SH-SY5Y (cell line): ENCODE data around the gene TUB.

Experiments used
- GATA2 ChIP-seq: IDR thresholded peaks from 2 replicates; pipeline ENCODE4 v1.6.1; 2011; ENCODE audit warnings: mild to moderate bottlenecking, low read depth, low read length
- GATA3 ChIP-seq: IDR thresholded peaks from 2 replicates; pipeline ENCODE4 v1.6.1; 2011; ENCODE audit warnings: low read depth, mild to moderate bottlenecking, low read length, moderate library complexity

Gene TUB

DNA sequence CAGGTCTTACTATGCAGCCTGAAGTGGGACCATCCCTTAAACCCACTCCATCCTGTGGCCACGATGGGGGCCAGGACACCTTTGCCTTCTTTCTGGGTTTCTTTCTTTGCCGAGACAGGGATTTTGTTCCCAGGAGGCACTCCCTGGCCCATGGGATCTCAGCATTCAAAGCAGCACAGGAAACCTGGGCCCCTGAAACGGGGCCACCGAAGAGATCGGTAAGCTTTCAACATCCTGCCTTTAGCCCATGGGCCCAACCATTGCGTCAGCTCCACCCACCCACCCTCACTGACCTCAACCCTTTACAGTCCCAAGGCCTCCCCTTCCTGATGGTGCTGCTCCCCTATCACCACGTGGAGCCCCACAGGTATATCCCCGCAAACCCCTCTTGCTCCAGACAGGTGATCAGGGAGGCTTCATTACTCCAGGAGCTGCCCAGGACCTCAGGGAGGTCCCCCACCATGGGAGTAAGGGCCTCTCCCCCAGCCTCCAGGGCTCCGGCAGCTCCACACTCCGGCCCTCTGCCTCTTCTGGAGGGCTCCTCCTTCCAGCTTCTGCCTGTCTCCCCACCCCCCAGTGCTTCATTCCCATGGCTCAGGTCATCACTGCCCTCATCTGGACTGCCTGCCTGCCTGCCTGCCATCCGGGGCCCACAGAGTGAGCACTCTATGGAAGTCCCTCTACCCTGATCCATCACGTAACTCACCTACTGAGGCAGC lies 42.0 kb upstream of the TUB start:
- TF ChIP-seq GATA3 (no peak), GATA2 (no peak)

DNA sequence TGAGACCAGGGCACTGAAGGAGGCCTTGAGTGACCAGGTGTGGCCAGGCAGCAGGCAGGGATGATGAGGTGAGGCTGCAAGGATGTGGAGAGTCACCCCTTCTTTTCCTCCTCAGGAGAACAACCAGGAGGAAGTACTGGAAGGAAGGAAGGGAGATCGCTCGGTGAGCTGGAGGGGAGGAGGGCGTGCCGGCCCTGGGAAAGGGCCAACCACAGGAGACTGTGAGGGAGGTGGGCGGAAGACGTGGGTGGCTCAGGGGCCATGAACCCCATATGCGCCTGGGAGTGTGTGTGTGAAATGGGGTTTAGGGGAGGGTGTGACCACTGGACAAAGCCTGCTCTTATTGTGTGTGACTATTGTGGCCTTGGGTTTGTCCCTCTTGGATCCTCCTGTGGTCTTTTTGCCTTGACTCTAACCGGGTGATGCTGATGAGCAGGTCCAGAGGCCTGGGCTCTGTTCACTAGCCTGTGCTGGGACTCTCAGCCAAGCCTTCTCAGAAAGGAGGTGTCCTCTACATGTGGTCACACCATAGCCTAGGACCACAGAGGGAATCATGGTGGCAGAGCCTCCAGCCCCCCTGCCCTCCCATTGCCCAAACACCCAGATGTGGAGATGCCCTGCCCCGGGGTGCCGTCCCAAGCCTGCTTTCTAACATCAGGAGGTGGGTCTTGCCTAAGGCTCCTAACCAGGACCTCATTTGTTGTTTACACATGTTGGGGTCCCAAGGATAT lies 41.3 kb upstream of the TUB start:
- no peak for TF ChIP-seq GATA3
- no peak for TF ChIP-seq GATA2

DNA sequence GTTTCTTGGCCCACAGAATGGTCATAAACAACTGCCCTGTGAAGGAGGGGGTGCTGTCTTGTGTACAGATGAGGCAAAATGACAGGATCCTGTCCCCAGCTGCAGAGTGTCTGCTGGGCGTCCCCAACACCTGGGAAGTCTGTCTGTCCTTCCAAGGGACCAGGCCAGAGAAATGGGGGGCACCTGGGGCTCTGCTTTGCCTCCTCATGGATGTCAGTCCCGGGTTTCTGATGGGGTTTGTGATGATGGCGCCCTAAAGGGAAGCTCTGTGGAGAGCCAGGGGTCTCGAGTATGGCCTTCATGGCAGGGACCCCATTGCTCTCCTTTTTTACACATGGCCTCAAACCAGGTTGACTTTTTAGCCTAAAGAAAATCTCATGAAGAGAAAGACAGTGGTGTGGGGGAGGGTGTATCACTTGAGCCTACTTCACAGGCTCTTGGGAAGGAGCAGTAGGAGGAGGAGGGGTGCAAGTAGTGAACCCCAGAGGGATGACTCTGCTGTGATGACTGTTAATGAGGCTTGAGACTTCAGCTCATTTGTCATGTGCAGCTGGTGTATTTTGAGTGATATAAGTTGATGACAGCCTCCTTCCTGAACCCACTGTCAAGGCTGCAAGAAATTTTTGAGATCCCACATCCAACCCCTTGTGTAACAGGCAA lies 40.6 kb upstream of the TUB start:
- no peak for TF ChIP-seq GATA2

DNA sequence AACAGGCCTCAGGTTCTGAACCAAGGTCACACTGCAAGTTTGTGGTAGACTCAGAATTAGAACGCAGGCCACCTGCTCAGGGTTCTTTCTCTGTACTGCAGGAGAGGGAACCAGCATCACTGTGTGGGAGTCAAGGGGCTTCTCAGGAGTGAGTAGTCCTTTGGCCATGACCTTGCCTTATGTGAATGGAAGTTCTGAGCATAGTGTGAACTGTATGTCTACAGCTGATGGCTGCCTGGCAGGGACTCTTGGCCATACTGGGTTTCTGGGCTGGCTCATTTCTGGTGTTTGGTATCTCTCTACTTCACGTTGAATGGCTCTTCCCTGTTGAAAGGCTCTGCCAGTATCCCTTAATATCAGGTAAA lies 40.1 kb upstream of the TUB start:
- TF ChIP-seq GATA2 (no peak), GATA3 (no peak)

DNA sequence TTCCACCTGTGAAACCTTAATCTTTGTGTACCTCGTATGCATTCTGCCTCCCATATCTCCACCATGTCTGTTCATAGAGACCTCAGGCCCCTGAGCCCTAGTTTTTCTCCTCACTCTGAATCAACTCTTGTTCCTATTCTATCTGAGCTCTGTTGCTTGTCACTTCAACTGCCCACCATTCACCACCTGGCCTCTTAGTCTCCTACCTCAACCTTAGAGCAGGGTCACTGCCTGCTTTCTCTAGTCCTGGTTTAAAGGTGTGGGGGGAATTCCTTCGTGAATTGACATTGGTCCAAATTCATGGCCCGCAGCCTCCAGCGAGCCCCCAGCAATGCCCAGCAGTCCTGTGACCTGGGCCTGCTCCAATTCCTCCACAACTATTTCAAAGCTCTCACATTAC lies 39.4 kb upstream of the TUB start:
- TF ChIP-seq GATA2: no peak
- TF ChIP-seq GATA3: no peak

DNA sequence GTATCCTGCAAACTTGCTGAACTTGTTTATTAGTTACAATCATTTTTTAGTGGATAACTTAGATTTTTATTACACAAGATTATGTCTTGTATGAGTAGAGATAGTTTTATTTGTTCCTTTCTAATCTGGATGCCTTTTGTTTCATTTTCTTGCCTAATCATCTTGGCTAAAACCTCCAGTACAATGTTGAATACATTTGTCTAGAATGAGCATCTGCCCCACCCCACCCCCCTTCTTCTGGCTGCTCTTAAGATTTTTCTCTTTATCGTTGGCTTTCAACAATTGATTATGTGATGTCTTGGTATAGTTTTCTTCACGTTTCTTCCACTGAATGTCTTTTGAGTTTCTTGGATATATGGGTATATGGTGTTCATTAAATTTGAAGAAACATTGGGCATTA lies 37.3 kb upstream of the TUB start:
- TF ChIP-seq GATA3 (no peak), GATA2 (no peak)

DNA sequence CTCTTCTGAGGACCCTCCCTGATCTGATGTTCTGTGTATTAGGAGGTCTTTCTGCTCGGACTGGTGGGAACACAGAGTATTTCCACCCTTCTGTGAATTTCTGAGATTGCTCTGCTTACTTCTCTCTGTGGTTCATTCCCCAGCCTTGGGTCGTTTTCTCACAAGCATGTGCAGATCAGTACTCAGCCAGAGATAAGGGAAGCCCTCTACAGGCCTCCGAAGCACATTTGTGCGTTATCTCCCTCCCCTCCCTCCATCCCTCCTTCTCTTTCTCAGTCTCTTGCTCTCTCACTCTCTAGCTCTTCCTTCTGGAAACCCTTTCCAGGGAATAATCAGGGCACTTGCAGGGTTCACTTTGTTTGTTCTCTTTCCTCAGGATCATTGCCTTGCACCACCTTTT lies 35.2 kb upstream of the TUB start:
- TF ChIP-seq GATA2 (no peak), GATA3 (no peak)

DNA sequence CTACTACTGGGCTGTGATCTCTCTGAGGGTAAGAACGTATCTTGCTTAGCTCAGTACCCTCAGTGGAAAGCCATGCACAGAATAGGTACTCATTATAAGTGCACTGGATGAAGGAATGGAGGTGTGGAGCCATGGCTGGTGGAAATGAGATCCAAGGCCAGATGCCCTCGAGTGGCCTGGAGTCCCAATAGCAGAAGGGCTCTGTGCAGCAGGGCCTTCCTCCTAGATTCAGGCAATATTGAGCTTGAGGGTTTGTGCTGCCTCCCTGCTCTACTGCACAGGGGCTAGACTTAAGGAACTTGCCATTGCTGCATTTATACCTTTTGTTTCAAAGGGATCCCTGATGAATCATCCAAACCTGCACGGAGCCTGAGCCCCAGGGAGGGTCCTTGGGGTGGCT lies 33.6 kb upstream of the TUB start:
- TF ChIP-seq GATA2 (no peak), GATA3 (no peak)

DNA sequence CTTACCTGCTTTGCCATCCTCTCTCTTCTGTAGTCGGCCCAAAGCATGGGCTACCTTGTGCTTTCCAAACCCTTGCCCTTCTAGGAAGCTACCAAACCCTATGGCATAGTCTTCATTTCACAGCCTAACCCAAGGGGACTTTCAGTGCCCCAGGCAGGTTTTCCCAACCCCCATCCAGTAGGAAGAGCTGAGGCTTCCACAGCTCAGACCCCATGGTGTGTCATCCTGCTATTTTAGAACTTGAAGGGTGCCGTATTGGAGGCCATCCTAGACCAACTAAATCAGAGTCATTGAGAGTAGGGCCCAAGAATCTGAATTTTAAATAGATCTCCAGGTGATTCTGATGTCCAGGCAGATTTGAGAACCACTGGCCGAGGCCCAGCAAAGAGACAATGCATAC lies 31.9 kb upstream of the TUB start:
- no peak for TF ChIP-seq GATA2
- TF ChIP-seq GATA3: no peak

DNA sequence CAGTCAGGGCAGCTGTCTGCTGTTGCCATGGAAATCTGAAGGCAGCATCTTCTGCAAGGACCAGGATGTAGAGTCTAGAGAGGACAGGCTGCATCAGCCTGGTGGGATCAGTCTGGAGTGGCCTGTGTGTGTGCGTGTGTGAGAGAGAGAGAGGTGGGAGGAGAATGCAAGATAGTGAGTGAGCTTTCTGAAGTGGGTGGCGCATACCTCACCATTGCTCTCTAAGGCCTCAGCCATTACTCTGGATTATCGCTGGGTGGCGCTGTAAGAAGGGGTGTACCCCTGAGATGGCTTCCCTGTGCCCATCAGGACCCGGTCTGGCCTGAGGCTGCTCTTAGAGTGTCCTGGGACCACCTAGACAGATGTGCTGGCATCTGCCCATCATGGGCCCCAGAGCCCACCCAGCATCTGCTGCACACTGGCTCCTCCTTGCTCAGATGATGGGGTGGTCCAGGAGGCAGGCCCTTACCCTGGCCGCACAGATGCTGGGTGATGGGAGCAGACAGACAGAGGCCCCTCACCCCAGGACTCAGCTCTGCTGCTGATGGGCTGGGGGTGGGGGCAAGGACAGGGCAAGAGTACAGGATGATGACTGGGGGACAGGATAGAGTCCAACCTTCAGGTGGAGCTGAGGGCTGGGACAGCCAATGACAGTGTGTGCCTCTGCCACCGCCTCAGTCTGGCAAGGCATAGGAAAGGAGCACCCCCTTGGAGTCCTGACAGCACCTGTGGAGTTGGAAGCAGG lies 25.7 kb upstream of the TUB start:
- TF ChIP-seq GATA3 (no peak), GATA2 (no peak)

DNA sequence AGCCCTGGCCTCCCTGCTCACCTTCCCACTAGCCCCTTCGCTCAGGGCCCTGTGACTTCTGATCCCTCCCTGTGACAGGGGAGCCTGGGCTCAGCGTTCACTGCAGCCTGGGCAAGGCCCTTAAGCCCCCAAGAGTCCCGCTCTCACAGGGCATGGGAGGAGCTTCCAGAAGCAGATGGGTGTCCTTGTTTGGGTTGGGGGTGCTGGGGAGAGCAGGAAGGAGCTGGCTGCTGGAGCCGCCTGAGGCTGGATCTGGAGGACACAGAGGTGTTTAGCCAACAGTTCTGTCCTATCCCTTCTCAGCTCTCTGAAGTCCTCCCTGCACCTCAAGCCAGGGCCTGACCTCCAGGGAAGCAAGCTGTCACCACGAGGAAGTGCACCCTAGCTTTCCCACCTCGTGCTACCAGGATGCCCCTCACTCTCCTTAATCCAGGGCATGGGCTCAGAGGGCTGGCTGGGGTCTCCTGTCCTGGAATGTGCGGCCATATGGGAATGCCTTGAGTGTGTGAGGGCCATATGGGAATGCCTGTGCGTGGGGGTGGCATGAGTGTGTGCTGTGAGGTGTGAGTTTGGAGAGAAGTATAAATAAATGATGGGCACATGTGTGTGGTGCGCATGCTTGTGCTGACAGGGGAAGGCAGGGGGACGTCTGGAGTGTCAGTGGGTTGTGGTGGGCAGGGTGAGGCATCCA lies 25.0 kb upstream of the TUB start:
- TF ChIP-seq GATA2 (no peak), GATA3 (no peak)

DNA sequence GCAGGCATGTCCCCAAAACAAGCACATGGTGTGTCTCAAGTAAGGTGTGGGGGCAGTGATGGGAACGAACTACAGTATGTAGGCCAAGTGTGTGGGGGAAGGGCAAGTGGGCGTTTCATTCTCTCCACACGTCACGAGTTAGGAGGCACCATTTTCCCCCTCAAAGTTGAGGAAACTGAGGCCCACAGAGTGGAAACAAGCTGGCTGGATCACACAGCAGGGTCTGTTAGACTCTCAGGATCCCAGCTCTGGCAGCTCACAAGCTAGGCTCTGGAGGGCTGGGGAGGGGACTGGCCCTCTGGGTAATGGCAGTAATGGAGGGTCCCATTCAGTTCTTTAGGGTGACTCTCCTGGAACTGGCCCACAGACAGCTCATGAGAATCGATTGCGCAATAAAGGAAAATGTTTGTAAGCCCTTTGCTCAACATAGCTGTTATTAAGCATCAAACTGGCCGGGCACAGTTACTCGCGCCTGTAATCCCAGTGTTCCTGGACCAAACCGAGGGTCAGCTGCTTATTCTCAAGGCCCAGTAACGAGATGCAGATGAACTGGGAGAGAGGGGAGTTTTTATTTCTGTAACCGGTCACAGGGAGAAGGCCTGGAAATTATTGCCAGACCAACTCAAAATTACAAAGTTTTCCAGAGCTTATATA lies 24.1 kb upstream of the TUB start:
- TF ChIP-seq GATA3: no peak
- TF ChIP-seq GATA2: no peak

DNA sequence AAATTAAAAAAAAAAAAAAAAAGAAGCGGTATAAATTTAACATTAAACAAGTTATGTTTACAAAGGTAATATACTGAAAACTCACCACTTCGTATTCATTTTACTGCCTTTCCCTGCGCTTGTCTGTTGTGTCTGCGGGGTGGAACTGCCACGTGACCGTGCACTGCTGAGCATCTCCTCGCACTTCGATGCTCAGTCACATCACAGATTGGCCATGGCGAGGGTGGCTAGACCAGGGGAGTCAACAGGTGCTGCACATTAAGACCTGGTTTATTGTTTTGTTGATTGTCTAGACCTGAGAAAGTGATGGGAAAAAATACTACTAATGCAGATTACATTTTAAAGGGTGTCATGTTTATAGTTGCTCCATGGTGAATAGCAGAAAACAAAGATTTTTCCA lies 22.8 kb upstream of the TUB start:
- TF ChIP-seq GATA2 (no peak), GATA3 (no peak)

DNA sequence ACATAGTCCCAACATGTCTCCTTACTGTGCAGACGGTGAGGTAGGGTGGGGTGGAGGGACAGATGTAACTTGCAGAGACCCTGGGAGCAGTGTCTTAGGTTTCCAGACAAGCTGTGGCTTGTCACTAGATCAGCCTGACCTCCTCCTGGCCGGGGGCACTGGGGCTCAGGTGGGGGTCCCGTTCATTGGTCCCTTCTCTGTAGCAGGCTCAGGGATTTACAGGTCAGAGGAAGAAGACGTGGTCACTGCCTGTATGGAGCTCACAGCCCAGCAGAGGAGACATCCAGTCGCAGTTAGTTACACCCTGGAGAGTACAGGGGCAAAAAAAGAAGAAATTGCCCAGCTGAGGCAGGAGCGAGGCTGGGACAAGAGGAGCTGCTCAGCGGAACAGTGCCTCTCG lies 22.0 kb upstream of the TUB start:
- TF ChIP-seq GATA2 (no peak), GATA3 (no peak)
